GM11168 (cell line): ENCODE measurements around the gene UBE3C.

Experiments
- in situ Hi-C: fragments of 300-500 bp; cut with MboI; formaldehyde crosslinking; loops from one replicate; pipeline ENCODE4 v1.12.0; 2022; ENCODE audit warnings: low sequenced_read_pairs; ENCODE audit not compliant: unreplicated experiment

The UBE3C gene

GRCh38 chr7:157168571-157168970 lies 29.8 kb downstream of the UBE3C start:
- in situ Hi-C loops = no loop called here

DNA sequence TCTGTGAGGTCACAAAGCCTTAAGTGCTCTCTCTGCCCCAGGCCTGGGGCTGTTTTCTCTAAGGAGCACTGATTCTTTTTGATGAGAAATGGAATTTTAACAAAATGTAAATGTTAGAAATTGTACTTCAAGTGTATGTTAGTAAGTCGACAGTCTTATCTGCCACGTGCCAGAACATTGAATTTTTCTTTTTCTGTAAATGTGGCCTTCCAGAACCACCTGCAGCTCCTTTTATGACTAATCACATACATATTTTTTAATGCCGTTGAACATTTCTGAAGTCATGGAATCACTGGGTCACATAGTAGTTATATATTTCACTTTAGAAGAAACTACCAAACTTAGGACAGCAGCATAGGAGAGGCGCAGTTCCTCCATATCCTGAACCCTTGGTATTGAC lies 38.0 kb downstream of the UBE3C start:
- in situ Hi-C loops = no loop called here

DNA sequence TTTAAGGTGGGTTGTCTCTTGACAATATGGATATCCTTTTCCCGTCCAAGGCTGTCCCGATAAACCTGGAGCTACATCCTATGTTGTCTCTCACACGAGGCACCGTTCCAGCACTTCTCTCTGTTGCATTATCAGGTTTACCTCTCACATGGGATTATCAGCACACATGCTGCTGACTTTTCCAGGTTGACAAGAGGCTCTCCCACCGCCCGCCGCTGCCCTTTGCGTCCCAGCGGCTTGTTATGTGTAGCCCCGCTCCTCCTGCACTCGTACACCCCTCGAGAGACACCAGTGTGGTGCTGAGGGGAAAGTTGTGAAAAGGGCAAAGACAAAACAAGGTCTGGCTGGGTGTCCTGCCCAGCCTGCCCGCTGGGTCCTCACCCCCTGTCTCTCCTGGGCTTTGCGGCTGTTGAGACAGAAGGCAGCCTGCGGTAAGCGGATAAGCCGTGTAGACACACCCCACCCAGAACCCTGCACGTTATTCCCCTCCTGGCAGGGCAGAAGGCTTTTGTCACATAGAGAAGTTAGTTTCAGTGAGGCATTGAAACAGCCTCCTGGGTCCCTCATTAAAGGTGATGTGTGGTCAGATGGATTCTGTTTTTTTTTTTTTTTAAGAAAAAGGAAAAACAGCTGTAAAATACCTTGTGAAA lies 38.7 kb downstream of the UBE3C start:
- in situ Hi-C loops = no loop called here

- in situ Hi-C loops = no loop called here
These were observed 39.3 kb downstream of the UBE3C start for GRCh38 chr7:157177983-157178381.

DNA sequence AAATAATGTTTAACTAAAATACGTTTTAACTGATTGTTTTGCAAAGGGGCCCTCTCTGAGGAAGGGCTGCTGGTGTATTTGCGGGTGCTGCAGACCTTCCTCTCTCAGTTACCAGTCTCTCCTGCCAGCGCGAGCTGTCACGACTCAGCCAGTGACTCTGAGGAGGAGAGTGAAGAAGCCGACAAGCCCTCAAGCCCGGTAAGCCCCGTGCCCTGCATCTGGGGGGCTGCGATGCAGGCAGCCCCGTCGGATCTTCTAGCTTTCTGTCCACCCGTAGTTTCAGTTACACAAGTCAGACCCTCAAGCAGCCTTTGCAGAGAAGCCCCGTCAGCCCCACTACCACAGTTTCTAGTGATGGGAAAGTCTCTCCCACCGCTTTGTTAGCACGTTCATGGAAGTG lies 45.1 kb downstream of the UBE3C start:
- in situ Hi-C loops = no loop called here

GRCh38 chr7:157188091-157188665 lies 49.5 kb downstream of the UBE3C start:
- in situ Hi-C loops = no loop called here

- in situ Hi-C loops = no loop called here
These were observed 50.7 kb downstream of the UBE3C start for GRCh38 chr7:157189405-157189804.

DNA sequence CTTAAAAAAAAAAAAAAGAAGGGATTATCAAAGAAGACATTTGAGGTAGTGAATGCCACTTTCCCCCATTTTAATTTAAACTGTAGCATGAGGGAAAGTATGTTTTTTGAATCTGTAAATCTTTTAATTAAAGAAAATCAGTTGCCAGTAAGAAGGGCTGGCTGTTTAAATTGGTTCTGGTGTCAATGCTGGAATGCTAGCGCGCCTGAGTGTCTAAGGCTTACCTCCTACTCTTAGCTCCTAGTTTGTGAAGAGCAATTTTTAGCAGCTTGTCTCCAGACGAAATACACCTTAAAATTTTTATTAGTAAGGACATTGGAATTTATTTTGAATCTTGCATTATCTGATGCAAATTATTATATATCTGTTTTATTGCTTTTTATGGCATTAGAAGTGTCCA lies 54.1 kb downstream of the UBE3C start:
- in situ Hi-C loops = no loop called here

- in situ Hi-C loops = no loop called here
These were observed 54.5 kb downstream of the UBE3C start for GRCh38 chr7:157193274-157193673.

DNA sequence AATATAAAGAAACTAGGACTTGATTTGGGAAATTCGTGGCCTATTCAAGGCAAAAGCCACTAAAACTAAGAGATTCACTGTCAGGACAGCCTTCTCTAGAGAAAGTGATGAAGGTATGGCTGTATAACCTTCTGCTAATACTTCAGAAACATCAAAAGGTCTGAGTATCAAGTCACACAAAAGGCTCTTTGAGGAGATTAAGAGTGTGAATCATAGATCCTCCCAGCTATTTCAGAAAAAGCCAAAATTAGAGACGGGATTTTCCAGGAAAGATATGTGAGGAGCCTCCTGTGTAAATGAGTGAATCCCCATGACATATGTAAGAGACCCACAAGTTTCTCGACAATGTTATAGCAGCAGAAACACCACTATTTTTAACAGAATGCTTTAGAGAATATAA lies 56.2 kb downstream of the UBE3C start:
- in situ Hi-C loops = no loop called here

DNA sequence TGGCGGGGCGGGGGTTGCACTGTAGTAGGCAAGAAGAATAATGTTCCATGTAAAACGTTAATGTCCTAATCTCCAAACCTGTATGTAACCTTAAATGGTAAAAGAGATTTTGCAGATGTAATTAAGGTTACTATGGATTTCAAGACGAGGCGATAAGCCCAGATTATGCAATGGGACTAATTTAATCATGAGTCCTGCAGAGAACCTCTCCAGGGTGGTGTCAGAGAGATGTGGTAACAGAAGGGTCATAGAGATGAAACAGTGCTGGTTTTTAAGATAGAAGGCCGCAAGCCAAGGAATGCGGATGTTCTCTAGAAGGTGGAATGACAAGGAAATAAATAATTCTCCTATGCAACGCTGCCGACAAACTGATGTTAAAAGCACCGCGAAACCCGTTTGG lies 57.1 kb downstream of the UBE3C start:
- in situ Hi-C loops = no loop called here

DNA sequence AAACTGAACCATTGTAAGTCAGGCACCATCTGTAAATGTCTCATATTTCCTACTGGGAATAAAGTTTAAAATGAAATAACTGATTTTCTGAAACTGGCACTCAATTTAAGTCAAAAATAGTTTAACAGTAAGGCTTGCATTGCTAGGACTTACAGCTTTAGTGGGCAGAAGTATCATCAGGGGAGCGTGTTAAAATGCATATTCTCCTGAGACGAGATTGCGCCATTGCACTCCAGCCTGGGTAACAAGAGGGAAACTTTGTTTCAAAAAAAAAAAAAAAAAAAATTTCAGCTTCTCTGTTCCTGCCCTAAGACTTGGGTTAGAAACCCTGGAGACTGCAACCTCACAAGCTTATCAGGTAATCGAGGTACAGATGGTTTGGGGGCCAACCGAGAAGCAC lies 65.4 kb downstream of the UBE3C start:
- in situ Hi-C loops = no loop called here

DNA sequence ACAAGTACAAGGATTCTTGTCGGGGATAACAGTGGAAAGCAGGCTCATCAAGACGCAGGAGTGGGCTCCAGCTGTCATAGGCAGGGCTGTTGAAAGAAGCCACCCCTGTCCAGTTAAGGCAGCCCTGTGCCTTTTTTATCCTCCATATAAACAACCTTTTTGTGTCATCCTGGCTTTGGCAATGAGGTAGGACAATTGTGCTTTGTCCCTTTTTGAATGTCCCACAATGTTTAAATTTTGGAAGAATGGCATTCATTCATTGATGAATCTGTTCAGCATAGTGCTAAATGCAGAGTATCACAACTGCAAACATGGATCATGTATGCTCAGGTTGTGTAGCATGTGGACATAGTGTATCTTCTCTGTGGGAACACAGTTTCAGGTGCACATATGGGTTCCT lies 66.7 kb downstream of the UBE3C start:
- in situ Hi-C loops = no loop called here

DNA sequence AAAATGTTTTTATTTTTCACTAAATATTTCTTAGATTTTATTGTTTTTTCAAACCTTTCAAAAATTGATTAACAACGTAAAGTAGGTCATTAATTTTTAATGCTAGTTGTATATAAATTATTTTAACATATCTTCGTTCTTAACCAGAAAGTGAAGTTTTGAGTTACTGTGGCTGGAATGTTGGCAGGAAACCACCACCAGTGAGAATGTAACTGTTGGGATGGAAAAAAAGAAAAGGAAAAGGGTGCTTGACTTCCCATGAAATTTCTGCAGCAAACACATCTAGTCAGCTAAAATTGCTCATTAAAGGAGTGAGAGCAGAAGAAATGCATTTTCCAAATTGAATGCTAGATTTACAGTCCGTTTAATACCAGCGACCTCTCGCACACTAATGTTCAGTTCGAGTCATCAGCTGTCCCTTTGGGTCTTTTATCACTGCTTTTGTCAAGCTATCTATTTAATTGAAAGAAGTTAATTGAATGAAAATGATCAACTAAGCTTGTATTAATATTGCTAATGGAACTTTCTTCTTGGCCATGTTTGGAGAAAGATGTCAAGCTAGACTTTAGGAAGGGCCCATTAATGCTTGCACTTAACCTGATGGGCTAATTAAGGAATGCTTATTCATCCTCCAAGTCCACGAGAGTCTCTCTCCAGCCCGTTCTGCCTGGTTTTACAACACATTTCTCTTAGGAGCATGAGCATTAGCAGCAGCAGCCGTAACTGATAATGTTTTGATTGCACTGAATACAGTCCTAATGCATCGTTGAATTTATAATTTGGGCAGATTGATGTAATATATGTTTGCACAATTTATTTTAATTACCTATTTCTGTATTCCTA lies 70.1 kb downstream of the UBE3C start:
- in situ Hi-C loops = no loop called here

DNA sequence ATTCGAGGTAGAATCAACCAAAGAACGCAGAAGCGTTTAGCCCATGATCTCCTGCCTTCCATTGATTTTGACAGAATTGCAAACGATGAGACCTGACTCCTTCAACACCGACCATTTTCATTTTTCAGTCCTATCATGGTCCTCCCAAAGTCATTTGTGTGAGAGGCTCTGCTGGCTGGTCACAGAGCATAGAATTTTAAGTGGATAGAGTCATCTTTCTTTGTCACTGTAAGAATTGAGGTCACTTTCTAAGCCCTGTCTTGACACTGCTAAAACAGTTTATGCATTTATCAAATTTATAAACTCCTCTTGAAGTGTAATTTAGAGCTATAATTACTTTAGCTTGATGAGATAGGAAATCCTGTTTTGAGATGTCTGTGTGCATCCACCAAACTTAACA lies 72.0 kb downstream of the UBE3C start:
- in situ Hi-C loops = no loop called here

DNA sequence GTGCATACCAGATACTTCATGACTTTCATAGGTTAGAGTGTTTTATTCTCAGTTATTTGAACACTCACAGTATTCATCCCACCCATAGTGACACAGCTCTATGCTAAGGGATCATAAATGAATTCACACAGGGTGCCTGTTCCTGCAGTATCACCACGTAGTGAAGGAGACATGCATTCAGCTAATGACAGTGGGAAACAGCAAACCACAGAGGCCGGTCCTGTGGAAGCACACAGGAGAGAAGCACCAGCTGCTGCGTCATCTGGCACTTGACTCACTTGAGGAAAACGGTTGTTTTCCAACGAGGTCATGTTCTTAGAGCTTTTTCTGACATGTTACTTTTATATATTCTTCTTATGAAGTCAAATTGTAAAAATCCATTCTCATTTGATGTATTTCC lies 73.0 kb downstream of the UBE3C start:
- in situ Hi-C loops = no loop called here

DNA sequence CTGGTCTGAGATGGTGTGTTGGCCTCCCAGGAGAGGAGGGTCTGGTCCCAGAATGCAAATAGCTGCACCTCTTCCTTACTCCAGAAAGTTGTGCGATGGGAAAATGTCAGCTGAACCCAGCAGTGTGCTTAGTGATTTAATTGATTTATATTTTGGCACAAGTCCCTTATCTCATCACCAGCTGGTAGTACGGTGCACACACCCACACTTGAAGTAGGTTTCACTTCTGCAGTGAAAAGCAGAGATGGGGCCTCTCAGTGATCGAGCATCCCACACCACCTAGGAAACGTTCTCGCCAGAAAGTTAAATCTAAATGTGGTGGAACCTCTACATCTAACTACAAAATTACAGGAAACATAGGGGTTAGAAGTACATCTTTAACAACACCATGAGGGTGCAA lies 80.4 kb downstream of the UBE3C start:
- in situ Hi-C loops = no loop called here

DNA sequence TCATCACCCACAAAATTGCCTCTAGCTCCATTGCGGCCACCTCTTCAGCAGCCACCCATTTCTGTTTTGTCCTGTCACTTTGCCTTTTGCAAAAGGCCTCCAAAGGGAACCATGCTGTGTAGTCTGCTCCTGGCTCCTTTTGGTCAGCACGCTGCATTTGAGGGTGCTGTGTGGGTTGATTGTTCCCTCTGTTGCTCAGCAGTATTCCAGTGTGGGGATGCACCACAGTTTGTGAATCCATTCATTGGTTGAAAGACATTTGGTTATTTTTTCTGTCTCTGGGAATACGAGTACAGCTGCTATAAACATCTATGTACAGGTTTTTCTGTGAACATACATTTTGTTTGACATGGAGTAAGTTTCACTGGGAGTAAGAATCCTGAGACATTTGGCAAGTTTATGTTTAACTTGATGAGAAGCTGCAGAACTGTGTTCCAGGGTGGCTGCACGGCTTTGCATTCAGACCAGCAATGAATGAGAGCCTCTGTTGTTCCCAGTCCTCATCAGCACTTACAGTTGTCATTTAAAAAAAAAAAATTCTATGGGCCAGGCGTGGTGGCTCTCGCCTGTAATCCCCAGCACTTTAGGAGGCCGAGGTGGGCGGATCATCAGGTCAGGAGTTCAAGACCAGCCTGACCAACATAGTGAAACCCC lies 82.3 kb downstream of the UBE3C start:
- in situ Hi-C loops = no loop called here

- in situ Hi-C loops = no loop called here
These were observed 84.0 kb downstream of the UBE3C start for GRCh38 chr7:157222687-157223086.

- in situ Hi-C loops = no loop called here
These were observed 85.9 kb downstream of the UBE3C start for GRCh38 chr7:157224627-157225026.

- in situ Hi-C loops = no loop called here
These were observed 90.2 kb downstream of the UBE3C start for GRCh38 chr7:157228864-157229422.
